ENCODE results near the gene CYSRT1. TPM values are rescaled to one million over a fixed set of nuclear protein-coding genes. Genes with fewer than 3 reads are reported as not detected.
A peak's percentile ranks its signal among the peaks of the same experiment; 100 is the strongest.

CYSRT1 gene
- total RNA-seq, 4 donors from 2014 or later = 0.94 to 2.3 (median 1.3) TPM; not detected in 1

GRCh38 chr9:137221506-137222111 is 3.4 kb upstream of the CYSRT1 start:
- H3K27ac ChIP-seq = peak overlapping the region in 1 of 3 donors; percentile 36
- 5 to 16% methylated on average over 9 to 12 of the region's 61 CpGs for WGBS, 2 donors
- intact Hi-C loops (cut with DNase I) = no loop called here
- no peaks in the 10 kb centered on the region for H3K27me3 ChIP-seq
- peak overlapping the region in 1 of 3 donors; percentile 41 for H3K4me3 ChIP-seq (replicated peaks in 1 of 3)
- peaks cover 16 to 33% of the 10 kb centered on the region in 2 donors for H3K4me1 ChIP-seq
- peak in 1 of 2 donors; percentile 6 for TF ChIP-seq POLR2A (IDR thresholded peaks at IDR 0.05)
- no peak for TF ChIP-seq CTCF (IDR thresholded peaks at IDR 0.05)
- H3K9me3 ChIP-seq = no peaks in the 10 kb centered on the region
- H3K36me3 ChIP-seq = no peaks in the 10 kb centered on the region
- DNase-seq = peak; percentile 40 to 42

GRCh38 chr9:137222190-137223077 is 2.5 kb upstream of the CYSRT1 start, which contains the start of gene RNF208:
TSS of gene RNF208 (minus strand) at chr9:137222240. CDS start at chr9:137221212, 1,028 bp downstream.
- intact Hi-C loops (cut with DNase I) = no loop called here
- 10 to 19% methylated on average over 2 to 6 of the region's 88 CpGs for WGBS, 2 donors
- TF ChIP-seq POLR2A (IDR thresholded peaks at IDR 0.05) (peak in 1 of 2 donors; percentile 2), CTCF (IDR thresholded peaks at IDR 0.05) (no peak)
- Histone ChIP-seq H3K27ac (peak within 1 kb of the TSS; percentile 4 to 87 (median 19)), H3K4me1 (peaks cover 25 to 41% of the 10 kb centered on the region in 2 donors), H3K9me3 (no peaks in the 10 kb centered on the region), H3K36me3 (no peaks in the 10 kb centered on the region), H3K27me3 (no peaks in the 10 kb centered on the region), H3K4me3 (replicated peaks in 1 of 3) (peak within 1 kb of the TSS; percentile 2 to 78 (median 53))
- peak; percentile 40 to 44 for DNase-seq

- Histone ChIP-seq H3K27ac (peak overlapping the region; percentile 77 to 87 (median 86)), H3K4me3 (replicated peaks in 1 of 3) (peak overlapping the region; percentile 39 to 78 (median 53)), H3K36me3 (no peaks in the 10 kb centered on the region), H3K9me3 (no peaks in the 10 kb centered on the region), H3K4me1 (peaks cover 31 to 47% of the 10 kb centered on the region in 2 donors), H3K27me3 (no peaks in the 10 kb centered on the region)
- peak; percentile 97 for DNase-seq
- TF ChIP-seq POLR2A (IDR thresholded peaks at IDR 0.05) (peak in 1 of 2 donors; percentile 65), CTCF (IDR thresholded peaks at IDR 0.05) (no peak)
- intact Hi-C loops (cut with DNase I) = no loop called here
- WGBS, 2 donors = 2 to 3% methylated on average over 25 to 32 of the region's 63 CpGs
Observed at GRCh38 chr9:137223078-137223970, 1.6 kb upstream of the CYSRT1 start.

- H3K4me1 ChIP-seq = peaks cover 31 to 47% of the 10 kb centered on the region in 2 donors
- TF ChIP-seq CTCF (IDR thresholded peaks at IDR 0.05) (no peak), POLR2A (IDR thresholded peaks at IDR 0.05) (no peak)
- intact Hi-C loops (cut with DNase I) = loop anchor here (5.0 kb wide), 1 partner anchor 39 kb away; the partner anchor contains the start of genes ANAPC2 and SSNA1
- no peak overlapping the region for H3K4me3 ChIP-seq (replicated peaks in 1 of 3)
- WGBS, 2 donors = 85 to 89% methylated on average over 4 to 16 of the region's 21 CpGs
- H3K27ac ChIP-seq = peak overlapping the region in 1 of 3 donors; percentile 87
- no peaks in the 10 kb centered on the region for H3K36me3 ChIP-seq
- no peaks in the 10 kb centered on the region for H3K27me3 ChIP-seq
- no peaks in the 10 kb centered on the region for H3K9me3 ChIP-seq
- no peak for DNase-seq
Observed at GRCh38 chr9:137225699-137226331, 841 bp downstream of the CYSRT1 start.
